ENCODE data around the gene PIP5K1A.
"Not testable (repeated sequence)": the region's sequence is repeated elsewhere in the genome, so short reads cannot be mapped to it uniquely, and the experiment has no call there.

Gene PIP5K1A

DNA sequence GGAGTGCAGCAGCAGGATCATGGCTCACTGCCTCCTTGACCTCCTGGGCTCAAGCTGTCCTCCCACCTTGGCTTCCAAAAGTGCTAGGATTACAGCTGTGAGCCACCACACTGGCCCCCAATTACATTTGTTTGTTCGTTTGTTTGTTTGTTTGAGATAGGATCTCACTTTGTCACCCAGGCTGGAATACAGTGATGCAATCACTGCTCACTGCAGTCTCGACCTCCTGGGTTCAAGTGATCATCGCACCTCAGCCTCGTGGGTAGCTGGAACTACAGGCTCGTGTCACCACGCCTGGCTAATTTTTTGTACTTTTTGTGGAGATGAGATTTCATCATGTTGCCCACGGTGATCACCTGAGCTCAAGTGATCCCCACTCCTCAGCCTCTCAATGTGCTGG lies 6.3 kb upstream of the PIP5K1A start:
- no peak for DNase-seq (ENCODE audit: low spot score)

DNA sequence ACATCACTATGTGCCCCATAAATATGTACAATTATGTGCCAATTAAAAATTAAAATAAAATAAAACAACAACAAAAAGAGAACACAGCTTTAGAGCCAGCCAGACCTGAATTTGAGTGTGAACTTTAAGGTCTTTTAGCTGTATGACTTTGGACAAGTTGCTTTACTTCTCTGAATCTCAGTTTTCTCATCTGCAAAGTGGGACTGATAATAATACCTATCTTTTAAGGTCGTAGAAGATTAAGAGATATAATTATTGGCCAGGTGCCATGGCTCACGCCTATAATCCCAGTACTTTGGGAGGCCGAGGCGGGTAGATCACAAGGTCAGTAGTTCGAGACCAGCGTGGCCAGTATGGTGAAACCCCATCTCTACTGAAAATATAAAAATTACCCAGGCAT lies 5.0 kb upstream of the PIP5K1A start:
- no peak for DNase-seq (ENCODE audit: low spot score)

- DNase-seq (ENCODE audit: low spot score) = no peak
Measured at GRCh38 chr1:151193856-151194255, 4.5 kb upstream of the PIP5K1A start.

DNA sequence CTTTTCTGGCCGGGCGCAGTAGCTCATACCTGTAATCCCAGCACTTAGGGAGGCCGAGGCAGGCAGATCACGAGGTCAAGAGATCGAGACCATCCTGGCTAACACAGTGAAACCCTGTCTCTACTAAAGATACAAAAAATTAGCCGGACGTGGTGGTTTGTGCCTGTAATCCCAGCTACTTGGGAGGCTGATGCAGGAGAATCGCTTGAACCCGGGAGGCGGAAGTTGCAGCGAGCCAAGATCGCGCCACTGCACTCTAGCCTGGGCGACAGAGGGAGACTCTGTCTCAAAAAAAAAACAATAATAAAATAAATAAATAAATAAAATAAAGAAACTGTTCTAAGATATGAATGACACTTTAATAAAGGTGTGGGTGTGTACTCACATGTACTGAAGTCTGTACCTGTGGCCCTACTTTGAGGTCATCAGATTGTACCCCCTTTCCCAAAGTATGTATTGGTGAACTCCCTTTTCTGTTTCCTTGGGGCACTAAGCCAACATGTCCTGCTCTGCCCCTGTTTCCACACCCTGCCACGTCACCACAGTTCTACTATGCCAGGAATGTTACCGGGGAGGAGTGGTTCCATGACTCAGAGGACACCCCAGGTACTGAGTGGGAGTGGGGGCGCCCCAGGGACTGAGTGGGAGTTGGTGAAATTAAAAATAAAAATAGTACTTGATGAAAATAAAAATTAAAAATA lies 3.3 kb upstream of the PIP5K1A start:
- peak; percentile 88 for DNase-seq (ENCODE audit: low spot score)

DNA sequence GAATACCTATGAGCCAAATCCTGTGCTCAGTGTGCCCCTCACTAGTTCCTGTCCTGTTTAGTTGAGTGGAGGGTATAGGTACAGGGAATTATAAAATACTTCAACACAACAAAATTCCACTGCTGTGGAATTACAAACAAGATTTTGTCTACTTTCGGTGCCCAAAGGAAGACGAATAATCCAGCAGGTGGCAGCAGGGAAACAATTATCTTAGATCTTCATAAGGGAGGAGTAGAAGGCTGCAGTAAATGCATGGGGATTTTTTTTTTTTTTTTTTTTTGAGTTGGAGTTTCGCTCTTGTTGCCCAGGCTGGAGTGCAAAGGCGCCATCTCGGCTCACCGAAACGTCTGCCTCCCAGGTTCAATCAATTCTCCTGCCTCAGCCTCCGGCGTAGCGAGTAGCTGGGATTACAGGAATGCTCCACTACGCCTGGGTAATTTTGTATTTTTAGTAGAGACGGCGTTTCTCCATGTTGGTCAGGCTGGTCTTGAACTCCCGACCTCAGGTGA lies 2.0 kb upstream of the PIP5K1A start:
- DNase-seq (ENCODE audit: low spot score) = peak; percentile 61

DNA sequence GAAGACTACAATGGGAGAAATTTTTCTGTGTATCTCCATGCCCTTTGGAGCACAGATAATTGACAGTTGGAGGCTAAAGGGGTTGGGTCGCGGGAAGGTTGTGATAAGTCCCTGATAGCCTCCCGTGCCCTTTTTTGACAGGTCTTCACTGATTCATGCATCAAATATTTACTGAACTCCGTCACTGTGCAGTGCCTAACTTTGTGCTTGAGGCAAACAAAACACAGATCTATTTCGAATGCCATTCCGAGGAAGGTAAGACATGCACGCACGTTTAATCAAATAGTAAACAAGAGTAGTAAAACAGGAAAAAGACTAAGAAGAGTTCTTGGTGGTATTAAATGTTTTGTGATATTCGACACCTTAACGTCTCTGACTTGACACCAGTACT lies 494 bp upstream of the PIP5K1A start:
- DNase-seq (ENCODE audit: low spot score) = no peak

DNA sequence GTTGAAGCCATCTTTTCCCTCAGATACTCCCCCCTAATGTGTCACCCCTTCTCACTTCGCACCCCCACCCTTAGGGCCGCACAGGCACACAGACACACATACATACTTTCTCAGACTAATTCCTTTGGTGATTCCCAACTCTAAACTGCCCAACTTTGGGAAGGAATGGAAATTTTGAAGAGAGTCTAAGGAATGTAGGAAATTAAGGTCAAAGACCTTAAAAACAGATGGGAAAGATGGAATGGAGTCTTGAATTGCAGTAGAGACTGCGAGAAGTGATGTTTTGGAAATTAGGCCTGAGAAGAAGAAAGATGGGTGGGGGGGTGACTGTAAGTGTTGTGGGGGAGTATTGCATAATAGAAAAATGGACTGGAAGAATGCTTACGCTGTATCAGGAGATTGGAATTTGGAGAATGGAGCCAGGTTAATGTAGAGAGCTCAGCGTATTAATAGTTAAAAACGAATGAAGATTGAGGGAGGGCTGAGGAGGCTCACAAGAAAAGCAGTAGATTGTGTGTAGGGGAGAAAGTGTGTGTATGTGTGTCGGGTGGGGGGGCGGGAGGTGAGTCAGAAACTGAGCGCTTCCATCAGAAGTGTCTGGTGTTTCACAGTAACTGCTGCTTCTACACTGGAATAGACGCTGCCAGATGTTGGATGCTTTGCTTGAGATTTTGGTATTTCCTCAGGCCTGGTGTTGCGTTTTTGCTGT lies 1.7 kb downstream of the PIP5K1A start:
- peak; percentile 82 for DNase-seq (ENCODE audit: low spot score)

DNA sequence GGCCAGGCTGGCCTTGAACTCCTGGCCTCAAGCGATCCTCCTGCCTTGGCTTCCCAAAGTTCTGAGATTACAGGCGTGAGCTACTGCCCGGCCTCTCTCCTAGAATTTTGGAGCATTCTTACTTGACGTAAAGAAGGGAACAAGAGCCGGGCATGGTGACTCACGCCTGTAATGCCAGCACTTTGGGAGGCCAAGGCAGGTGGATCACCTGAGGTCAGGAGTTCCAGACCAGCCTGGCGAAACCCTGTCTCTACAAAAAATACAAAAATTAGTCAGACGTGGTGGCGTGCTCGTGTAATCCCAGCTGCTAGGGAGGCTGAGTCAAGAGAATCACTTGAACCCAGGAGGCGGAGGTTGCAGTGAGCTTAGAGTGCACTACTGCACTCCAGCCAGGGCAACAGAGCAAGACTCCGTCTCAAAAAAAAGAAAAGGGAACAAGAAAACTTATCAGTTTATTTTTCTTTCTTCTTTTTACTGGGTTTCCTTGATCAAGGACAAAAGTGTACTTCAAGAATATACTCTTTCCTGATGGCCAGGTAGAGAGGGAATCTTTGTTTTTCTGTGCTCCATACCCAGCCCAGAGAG lies 7.1 kb downstream of the PIP5K1A start:
- DNase-seq (ENCODE audit: low spot score) = not testable (repeated sequence)

DNA sequence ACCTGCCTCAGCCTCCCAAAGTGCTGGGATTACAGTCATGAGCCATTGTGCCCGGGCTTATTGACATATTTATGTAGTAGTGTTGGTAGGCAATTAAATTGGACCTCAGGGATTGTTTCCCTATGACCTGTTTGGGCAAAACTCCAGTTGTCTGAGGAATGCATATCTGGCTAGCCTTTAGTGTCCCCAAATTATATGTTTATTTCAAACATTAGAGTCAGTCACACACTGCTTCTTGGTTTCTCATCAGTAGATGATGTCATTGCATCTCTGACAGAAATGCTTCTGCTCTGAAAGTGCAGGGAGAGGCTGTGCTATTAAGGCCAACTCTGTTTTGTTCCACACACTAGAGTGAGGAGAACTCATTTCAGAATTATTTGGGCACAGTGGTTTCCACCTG lies 12.5 kb downstream of the PIP5K1A start:
- peak; percentile 48 for DNase-seq (ENCODE audit: low spot score)

GRCh38 chr1:151211972-151212705 lies 13.8 kb downstream of the PIP5K1A start:
- DNase-seq (ENCODE audit: low spot score) = no peak

DNA sequence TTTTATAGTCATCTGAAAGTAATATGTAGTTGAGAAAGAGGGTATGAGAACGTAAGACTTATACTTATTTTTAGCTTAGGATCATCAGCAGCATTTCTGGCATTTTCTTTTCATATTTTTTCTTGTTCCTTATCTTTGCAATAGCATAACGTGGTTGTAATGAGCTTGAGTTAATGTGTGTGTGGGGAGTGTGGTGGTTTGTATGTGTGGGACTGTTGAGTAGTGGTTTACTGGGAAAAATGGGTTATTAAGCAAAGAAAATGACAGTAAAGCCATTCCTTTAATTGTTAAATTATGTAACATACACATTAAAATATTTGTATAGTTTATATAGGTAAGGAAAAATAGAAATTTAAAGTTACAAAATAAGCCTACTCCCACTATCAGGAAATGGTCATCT lies 15.2 kb downstream of the PIP5K1A start:
- DNase-seq (ENCODE audit: low spot score) = no peak

DNA sequence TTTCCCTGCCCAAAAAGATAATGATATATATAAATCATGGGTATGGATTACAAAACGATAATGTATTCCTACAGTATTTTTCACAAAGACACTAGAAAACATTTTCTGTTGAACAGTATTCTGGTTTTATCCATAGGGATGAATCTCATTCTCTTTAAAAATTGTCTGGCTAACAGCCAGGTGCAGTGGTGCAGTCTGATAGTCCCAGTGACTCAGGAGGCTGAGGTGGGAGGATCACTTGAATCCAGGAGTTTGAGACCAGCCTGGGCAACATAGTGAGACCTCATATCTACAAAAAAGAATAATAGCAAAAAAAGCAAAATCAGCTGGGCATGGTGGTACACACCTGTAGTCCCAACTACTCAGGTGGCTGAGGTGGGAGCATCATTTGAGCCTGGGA lies 23.3 kb downstream of the PIP5K1A start:
- no peak for DNase-seq (ENCODE audit: low spot score)

DNA sequence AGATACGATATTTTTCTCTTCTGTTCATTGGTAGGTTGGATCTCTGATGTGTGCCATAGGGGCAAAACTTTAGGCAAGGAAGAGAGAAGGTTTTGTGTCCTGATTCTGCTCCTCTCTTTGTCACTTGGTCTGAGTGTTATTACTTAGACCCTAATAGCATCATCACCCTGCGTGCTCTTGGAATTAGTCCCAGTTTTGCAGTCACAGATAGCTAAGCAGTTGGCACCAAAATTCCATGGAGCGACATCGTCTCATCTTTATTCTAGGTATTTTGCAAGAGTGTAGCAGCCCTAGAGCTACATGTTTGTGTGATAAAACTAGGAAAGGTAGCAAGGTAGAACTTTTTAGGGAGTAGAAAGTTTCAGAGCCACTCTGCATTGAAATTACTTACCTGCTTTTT lies 23.8 kb downstream of the PIP5K1A start:
- peak; percentile 20 for DNase-seq (ENCODE audit: low spot score)

GRCh38 chr1:151235235-151235634 lies 36.9 kb downstream of the PIP5K1A start:
- no peak for DNase-seq (ENCODE audit: low spot score)

DNA sequence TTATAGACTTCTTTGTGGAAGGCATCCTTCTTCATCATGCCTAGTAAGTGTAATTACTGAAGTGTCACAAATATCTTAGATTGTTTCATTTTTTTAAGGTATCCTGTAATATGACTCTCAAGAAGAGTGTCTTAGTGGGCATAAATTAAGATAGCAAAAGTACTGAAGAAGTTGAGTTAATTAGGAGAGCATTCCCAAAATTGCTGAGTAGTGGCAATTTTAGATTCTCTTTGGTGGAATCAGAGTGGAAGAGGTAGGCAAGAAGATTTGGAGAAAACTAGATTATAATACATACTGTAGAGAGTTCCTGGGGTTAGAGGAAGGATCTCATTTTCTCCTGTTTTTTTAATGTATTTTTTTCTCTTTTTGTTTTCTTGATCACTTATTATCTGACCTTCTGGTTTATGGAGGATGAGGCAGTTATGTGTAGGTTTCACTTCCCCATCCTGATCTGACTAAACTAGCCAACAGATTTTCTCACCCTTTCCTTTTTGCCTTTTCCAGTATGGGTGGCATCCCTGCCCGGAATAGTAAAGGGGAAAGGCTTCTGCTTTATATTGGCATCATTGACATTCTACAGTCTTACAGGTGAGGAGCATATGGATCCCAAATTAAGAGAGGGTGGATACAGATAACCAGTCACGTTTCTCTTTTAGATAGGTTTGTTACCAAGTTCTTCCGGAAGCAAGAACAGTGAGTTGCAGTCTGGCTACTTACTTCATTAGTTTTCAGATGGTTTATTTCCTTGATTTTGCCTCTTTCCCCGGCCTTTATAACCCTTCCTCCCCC lies 39.5 kb downstream of the PIP5K1A start:
- no peak for DNase-seq (ENCODE audit: low spot score)

- DNase-seq (ENCODE audit: low spot score) = peak; percentile 94
Measured at GRCh38 chr1:151238467-151238739, 40.1 kb downstream of the PIP5K1A start.

DNA sequence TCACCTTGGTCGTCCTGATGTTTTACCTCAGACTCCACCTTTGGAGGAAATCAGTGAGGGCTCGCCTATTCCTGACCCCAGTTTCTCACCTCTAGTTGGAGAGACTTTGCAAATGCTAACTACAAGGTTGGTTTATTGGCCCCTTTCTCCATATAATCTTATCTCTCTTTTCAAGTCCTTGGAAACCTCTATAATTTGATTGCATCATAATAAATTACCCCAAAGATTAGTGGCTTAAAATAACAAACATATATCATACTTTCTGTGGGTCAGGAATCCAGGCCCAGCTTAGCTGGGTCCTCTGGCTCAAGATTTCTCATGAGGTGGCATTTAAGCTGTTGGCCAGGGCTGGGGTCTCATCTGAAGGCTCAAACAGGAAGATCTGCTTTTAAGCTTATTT lies 44.1 kb downstream of the PIP5K1A start:
- no peak for DNase-seq (ENCODE audit: low spot score)

DNA sequence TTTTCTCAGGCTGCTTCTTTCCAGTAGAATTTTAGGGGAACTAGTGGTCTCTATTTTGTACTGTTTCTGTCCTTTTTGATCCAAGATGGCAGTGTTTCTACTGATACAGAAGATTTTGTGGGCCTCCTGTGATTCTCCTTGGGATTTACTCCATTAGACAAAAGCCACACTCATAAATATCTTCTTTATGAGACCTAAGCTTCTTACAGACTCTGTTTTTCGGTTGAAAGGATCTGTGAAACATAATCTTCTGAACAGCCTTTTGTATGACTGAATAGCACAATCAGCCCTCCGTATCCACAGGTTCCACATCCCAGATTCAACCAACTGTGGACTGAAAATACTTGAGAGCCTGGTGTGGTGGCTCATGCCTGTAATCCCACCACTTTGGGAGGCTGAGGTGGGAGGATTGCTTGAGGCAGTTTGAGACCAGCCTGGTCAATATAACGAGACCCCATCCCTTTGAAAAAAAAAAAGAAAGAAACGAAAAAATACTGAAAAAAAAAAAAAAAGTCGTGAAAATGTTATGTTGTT lies 45.4 kb downstream of the PIP5K1A start:
- no peak for DNase-seq (ENCODE audit: low spot score)

DNA sequence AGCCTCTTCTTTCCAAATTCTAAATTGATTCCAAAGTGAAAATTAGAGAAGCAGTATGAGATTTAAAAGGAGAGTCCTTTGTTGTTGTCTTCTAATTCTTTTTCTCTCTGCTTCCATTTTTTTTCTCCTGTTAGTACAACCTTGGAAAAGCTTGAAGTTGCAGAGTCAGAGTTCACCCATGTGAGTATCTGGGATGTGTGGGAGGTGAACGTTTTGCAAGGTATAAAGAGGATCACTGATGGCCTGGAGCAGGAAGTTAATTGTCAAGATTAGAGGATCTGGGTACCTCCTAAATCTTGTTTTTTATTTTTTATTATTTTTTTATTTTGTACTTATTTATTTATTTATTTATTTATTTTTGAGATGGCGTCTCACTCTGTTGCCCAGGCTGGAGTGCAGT lies 48.4 kb downstream of the PIP5K1A start:
- DNase-seq (ENCODE audit: low spot score) = no peak

GRCh38 chr1:151251656-151252470 lies 53.5 kb downstream of the PIP5K1A start:
- DNase-seq (ENCODE audit: low spot score) = peak; percentile 71

Measured in AG08395 (cell line).